Naive thymus-derived CD8-positive, alpha-beta T cell (primary cell): ENCODE measurements around the gene TAP2. TPM values are rescaled to one million over a fixed set of nuclear protein-coding genes. Genes with fewer than 3 reads are reported as not detected.

Source experiments
- ATAC-seq, 2 donors: fragments of 150-1000 bp; cut with Tn5 transposase in 1 of 2; sonication (Bioruptor Pico), chemical (Tn5 transposase) in 1 of 2; 1 replicate in 1 of 2; 2 replicates in 1 of 2; pipeline ENCODE4 v1.10.0; 2021; ENCODE audit warnings: mild to moderate bottlenecking in 2 of 2, moderate library complexity in 2 of 2
- POLR2A ChIA-PET: fragments of 350-600 bp; sonication (Branson Sonifier 250); formaldehyde crosslinking; loops from one replicate; lab custom pipeline; 2021; ENCODE audit warnings: antibody characterized with exemption; lab: Charles Lee
- DNase-seq, 10 donors: peaks; one replicate each; pipeline versions ENCODE4 v3.0.0 to v3.0.0-alpha.2; 2020 to 2022
- H3K27ac Mint-ChIP-seq, 10 donors: one replicate each; pipeline ENCODE4 v1.8.0; 2020 to 2022; ENCODE audit warnings: mild to moderate bottlenecking in 10 of 10, mixed read lengths in 10 of 10, moderate library complexity in 4 of 10, inconsistent platforms in 1 of 10
- H3K27me3 Mint-ChIP-seq, 5 donors: one replicate each; pipeline ENCODE4 v1.8.0; 2021 to 2022; ENCODE audit warnings: mixed read lengths in 5 of 5
- H3K36me3 Mint-ChIP-seq, 3 donors: one replicate each; pipeline ENCODE4 v1.8.0; 2020 to 2022; ENCODE audit warnings: mixed read lengths in 3 of 3, mild to moderate bottlenecking in 2 of 3, inconsistent platforms in 1 of 3
- H3K4me1 Mint-ChIP-seq, 4 donors: one replicate each; pipeline ENCODE4 v1.8.0; 2021 to 2022; ENCODE audit warnings: mixed read lengths in 4 of 4
- H3K4me3 Mint-ChIP-seq, 10 donors: one replicate each; pipeline ENCODE4 v1.8.0; 2020 to 2022; ENCODE audit warnings: mild to moderate bottlenecking in 10 of 10, mixed read lengths in 10 of 10, moderate library complexity in 6 of 10, inconsistent platforms in 1 of 10
- H3K9me3 Mint-ChIP-seq, 9 donors: one replicate each; pipeline ENCODE4 v1.8.0; 2020 to 2022; ENCODE audit warnings: mixed read lengths in 9 of 9, mild to moderate bottlenecking in 3 of 9, inconsistent platforms in 1 of 9, moderate library complexity in 1 of 9
- polyA plus RNA-seq, 3 donors: library from polyadenylated mRNA; unstranded; fragments of 300-500 nt; fragmentation: Illumina TruSeq; gene quantifications; one replicate each; pipeline ENCODE4 v1.2.3, GENCODE V29; 2021
- total RNA-seq, 8 experiments: library from RNA in 2 of 8; stranded (reverse) in 2 of 8; gene quantifications; one replicate each; pipeline ENCODE4 v1.2.3 and lab custom pipeline; 2021 to 2026

TAP2 gene
- total and polyA plus RNA-seq, 5 experiments from 2014 or later: 24.2 to 117 (median 36.6) TPM

- peaks cover 44 to 79% (median 69%) of the 10 kb centered on the region in 3 donors for H3K36me3 Mint-ChIP-seq
- H3K4me1 Mint-ChIP-seq: peaks cover 54 to 90% (median 81%) of the 10 kb centered on the region in 4 donors
- peak within 1 kb of the TSS; percentile 92 to 100 (median 98) for H3K4me3 Mint-ChIP-seq
- no peaks in the 10 kb centered on the region for H3K9me3 Mint-ChIP-seq
- POLR2A ChIA-PET: interaction anchor here (0.6 to 10.6 kb wide), 26 partner anchors 12 to 1912 kb away, joined by 3 to 743 read pairs (median 5); partner anchors contain the start of genes B3GALT4, BRD2, GPSM3 and HLA-DMA
- peak within 1 kb of the TSS; percentile 98 to 100 (median 100) for H3K27ac Mint-ChIP-seq
- peak; percentile 74 to 81 for ATAC-seq
- DNase-seq: peak; percentile 85 to 99 (median 98)
- no peaks in the 10 kb centered on the region for H3K27me3 Mint-ChIP-seq
Measured at GRCh38 chr6:32843979-32844838, 5.7 kb upstream of the TAP2 start, which contains the start of gene PSMB8. PSMB8 (minus strand) TSS chr6:32844047; CDS start chr6:32843996, 51 bp downstream.

- DNase-seq: no peak
- peaks cover 37 to 72% (median 61%) of the 10 kb centered on the region in 3 donors for H3K36me3 Mint-ChIP-seq
- H3K27ac Mint-ChIP-seq: peak overlapping the region; percentile 98 to 100 (median 100)
- H3K4me1 Mint-ChIP-seq: peaks cover 49 to 90% (median 77%) of the 10 kb centered on the region in 4 donors
- POLR2A ChIA-PET: interaction anchor here (0.8 to 10.6 kb wide), 12 partner anchors 7 to 1348 kb away, joined by 3 to 743 read pairs (median 12); partner anchors contain the start of genes BRD2, HLA-DMA, HLA-DMB and PSMB9
- ATAC-seq: no peak
- peak overlapping the region; percentile 92 to 100 (median 98) for H3K4me3 Mint-ChIP-seq
- no peaks in the 10 kb centered on the region for H3K27me3 Mint-ChIP-seq
- H3K9me3 Mint-ChIP-seq: no peaks in the 10 kb centered on the region
Measured at GRCh38 chr6:32843331-32843978, 4.9 kb upstream of the TAP2 start.

- POLR2A ChIA-PET: interaction anchor here (0.5 to 10.6 kb wide), 7 partner anchors 8 to 647 kb away, joined by 3 to 743 read pairs (median 15); partner anchors contain the start of genes BRD2, HLA-DMA, PSMB9 and TAP1
- ATAC-seq (no peak), DNase-seq (no peak)
- H3K27me3 Mint-ChIP-seq: no peaks in the 10 kb centered on the region
- H3K4me1 Mint-ChIP-seq: peaks cover 41 to 83% (median 72%) of the 10 kb centered on the region in 4 donors
- H3K9me3 Mint-ChIP-seq: no peaks in the 10 kb centered on the region
- peak overlapping the region; percentile 98 to 100 (median 100) for H3K27ac Mint-ChIP-seq
- peaks cover 31 to 64% (median 53%) of the 10 kb centered on the region in 3 donors for H3K36me3 Mint-ChIP-seq
- peak overlapping the region; percentile 92 to 100 (median 98) for H3K4me3 Mint-ChIP-seq
Measured at GRCh38 chr6:32842690-32843089, 4.2 kb upstream of the TAP2 start.

DNA sequence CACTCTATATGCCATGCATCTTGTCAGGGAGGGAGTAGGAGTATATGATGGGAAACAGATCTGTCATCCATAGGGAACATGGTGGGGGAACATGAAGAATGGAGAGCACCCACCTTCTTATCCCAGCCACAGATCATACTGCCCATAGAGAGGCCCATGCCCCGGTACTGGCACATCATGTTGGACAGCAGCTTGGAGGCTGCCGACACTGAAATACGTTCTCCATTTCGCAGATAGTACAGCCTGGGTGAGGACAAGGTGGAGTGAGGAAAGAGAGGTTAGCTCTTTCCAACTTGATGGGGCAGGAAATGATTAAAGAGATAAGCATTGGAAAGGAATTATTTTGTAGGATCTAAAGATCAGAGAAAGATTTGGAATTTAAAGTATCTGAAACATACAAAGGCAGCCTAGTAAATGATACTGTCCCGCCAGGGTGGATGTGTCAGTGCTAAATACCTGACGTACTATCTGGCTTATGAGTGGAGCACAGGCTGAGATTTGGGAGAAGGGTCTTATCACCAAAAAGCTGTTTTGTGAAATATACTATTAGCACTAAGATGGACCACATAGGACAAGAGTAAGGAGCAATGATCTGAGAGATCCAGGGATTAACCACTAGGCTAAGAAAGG is 3.6 kb upstream of the TAP2 start:
- POLR2A ChIA-PET: interaction anchor here (0.5 to 10.6 kb wide), 7 partner anchors 8 to 647 kb away, joined by 3 to 743 read pairs (median 15); partner anchors contain the start of genes BRD2, PSMB9 and TAP1
- DNase-seq: no peak
- peak overlapping the region; percentile 71 to 100 (median 99) for H3K27ac Mint-ChIP-seq
- peaks cover 27 to 61% (median 48%) of the 10 kb centered on the region in 3 donors for H3K36me3 Mint-ChIP-seq
- no peak for ATAC-seq
- H3K9me3 Mint-ChIP-seq: no peaks in the 10 kb centered on the region
- H3K4me1 Mint-ChIP-seq: peaks cover 40 to 83% (median 72%) of the 10 kb centered on the region in 4 donors
- H3K4me3 Mint-ChIP-seq: peak overlapping the region; percentile 92 to 100 (median 98)
- H3K27me3 Mint-ChIP-seq: no peaks in the 10 kb centered on the region

GRCh38 chr6:32840604-32841246 is 2.2 kb upstream of the TAP2 start:
- no peak for ATAC-seq
- Mint-ChIP-seq H3K4me1 (peaks cover 46 to 83% (median 74%) of the 10 kb centered on the region in 4 donors), H3K27ac (peak overlapping the region; percentile 87 to 100 (median 98)), H3K9me3 (no peaks in the 10 kb centered on the region), H3K4me3 (peak overlapping the region; percentile 41 to 99 (median 94)), H3K36me3 (peaks cover 22 to 60% (median 34%) of the 10 kb centered on the region in 3 donors), H3K27me3 (no peaks in the 10 kb centered on the region)
- peak in 6 of 10 donors; percentile 35 to 56 (median 41) for DNase-seq
- POLR2A ChIA-PET: interaction anchor here (0.6 to 10.6 kb wide), 6 partner anchors 10 to 569 kb away, joined by 3 to 743 read pairs (median 94); partner anchors contain the start of genes BRD2, PSMB9 and TAP1

- no peaks in the 10 kb centered on the region for H3K9me3 Mint-ChIP-seq
- H3K4me1 Mint-ChIP-seq: peaks cover 48 to 85% (median 83%) of the 10 kb centered on the region in 4 donors
- DNase-seq: no peak
- ATAC-seq: no peak
- H3K4me3 Mint-ChIP-seq: peak overlapping the region in 5 of 10 donors; percentile 24 to 99 (median 91)
- no peaks in the 10 kb centered on the region for H3K27me3 Mint-ChIP-seq
- peaks cover 11 to 63% (median 25%) of the 10 kb centered on the region in 3 donors for H3K36me3 Mint-ChIP-seq
- POLR2A ChIA-PET: interaction anchor here (0.6 to 10.6 kb wide), 11 partner anchors 11 to 410 kb away, joined by 3 to 743 read pairs (median 11); partner anchors contain the start of genes BRD2, PSMB9 and TAP1
- peak overlapping the region in 9 of 10 donors; percentile 89 to 100 (median 98) for H3K27ac Mint-ChIP-seq
Measured at GRCh38 chr6:32839356-32839755, 817 bp upstream of the TAP2 start.

DNA sequence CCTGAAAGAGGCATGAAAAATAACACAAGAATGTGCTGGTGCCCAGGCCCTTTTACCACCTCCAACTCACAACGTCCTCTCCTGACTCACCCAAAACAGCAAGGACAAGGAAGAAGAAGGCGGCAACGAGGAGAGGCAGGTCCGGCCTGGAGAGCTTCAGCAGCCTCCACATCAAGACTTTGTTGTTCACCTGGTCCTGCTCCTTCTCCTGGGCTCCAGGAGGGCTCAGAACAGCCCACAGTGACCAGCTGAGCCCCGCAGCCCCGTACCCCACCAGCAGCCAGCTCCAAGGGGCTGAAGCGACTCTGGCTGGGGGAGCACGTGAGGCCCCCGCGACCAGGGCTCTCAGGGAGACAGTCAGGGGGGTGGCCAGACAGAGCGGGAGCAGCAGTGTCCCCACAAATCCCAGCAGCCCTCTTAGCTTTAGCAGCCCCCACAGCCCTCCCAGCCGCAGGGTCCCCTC is 857 bp downstream of the TAP2 start:
- peak overlapping the region; percentile 75 to 98 (median 92) for H3K4me3 Mint-ChIP-seq
- DNase-seq: no peak

DNA sequence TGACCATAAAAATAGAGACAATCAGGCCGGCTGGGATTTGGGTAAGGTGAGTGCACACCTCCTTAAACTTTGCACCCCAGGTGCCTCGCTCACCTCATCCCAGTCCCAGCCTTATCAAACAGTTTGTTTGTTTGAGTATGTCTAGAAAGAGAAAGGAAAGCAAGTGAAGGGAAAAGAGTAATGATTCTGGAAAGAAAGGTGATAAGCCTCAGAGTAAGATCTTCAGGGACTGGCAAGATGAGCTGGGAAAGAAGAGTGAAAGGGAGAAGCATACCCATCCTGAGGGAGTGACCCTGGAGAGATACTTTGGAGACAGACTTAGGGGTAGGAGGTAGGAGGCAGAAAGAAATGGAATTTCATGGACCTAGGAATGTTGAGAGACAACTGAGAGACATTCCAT is 1.7 kb downstream of the TAP2 start:
- no peak for DNase-seq
- Mint-ChIP-seq H3K27ac (peak overlapping the region; percentile 83 to 100 (median 98)), H3K27me3 (no peaks in the 10 kb centered on the region), H3K9me3 (no peaks in the 10 kb centered on the region), H3K4me1 (peaks cover 42 to 91% (median 84%) of the 10 kb centered on the region in 4 donors), H3K4me3 (peak overlapping the region; percentile 75 to 98 (median 92)), H3K36me3 (peaks cover 8 to 73% (median 16%) of the 10 kb centered on the region in 3 donors)
- POLR2A ChIA-PET: interaction anchor here (2.2 to 10.6 kb wide), 4 partner anchors 9 to 135 kb away, joined by 10 to 743 read pairs (median 250); partner anchors contain the start of genes BRD2, PSMB9 and TAP1
- ATAC-seq: no peak

More for the DNA sequence above, 857 bp downstream of the TAP2 start:
- POLR2A ChIA-PET: interaction anchor here (0.8 to 10.6 kb wide), 14 partner anchors 8 to 1297 kb away, joined by 3 to 743 read pairs (median 8); partner anchors contain the start of genes BRD2, HLA-DOB, PSMB9 and TAP1
- Mint-ChIP-seq H3K27ac (peak overlapping the region; percentile 84 to 100 (median 98)), H3K4me1 (peaks cover 46 to 93% (median 89%) of the 10 kb centered on the region in 4 donors), H3K9me3 (no peaks in the 10 kb centered on the region), H3K27me3 (no peaks in the 10 kb centered on the region), H3K36me3 (peaks cover 13 to 73% (median 23%) of the 10 kb centered on the region in 3 donors)
- ATAC-seq: no peak

- Mint-ChIP-seq H3K36me3 (peaks cover 7 to 73% (median 20%) of the 10 kb centered on the region in 3 donors), H3K4me1 (peaks cover 38 to 82% (median 76%) of the 10 kb centered on the region in 4 donors), H3K27ac (peak overlapping the region in 9 of 10 donors; percentile 15 to 100 (median 75)), H3K9me3 (no peaks in the 10 kb centered on the region), H3K27me3 (no peaks in the 10 kb centered on the region), H3K4me3 (peak overlapping the region in 7 of 10 donors; percentile 7 to 54 (median 12))
- POLR2A ChIA-PET: interaction anchor here (1.2 kb wide), 1 partner anchor 33 kb away, joined by 3 read pairs; no protein-coding TSS in a partner anchor
- DNase-seq (no peak), ATAC-seq (no peak)
Measured at GRCh38 chr6:32835167-32835893, 3.2 kb downstream of the TAP2 start.

GRCh38 chr6:32833664-32834063 is 4.9 kb downstream of the TAP2 start:
- DNase-seq: no peak

More at GRCh38 chr6:32833664-32834063, 4.9 kb downstream of the TAP2 start:
- Mint-ChIP-seq H3K27me3 (no peaks in the 10 kb centered on the region), H3K4me3 (no peak overlapping the region), H3K36me3 (peaks cover 7 to 86% (median 25%) of the 10 kb centered on the region in 3 donors), H3K4me1 (peaks cover 35 to 79% (median 63%) of the 10 kb centered on the region in 4 donors), H3K27ac (peak overlapping the region in 7 of 10 donors; percentile 13 to 75 (median 22)), H3K9me3 (no peaks in the 10 kb centered on the region)
- POLR2A ChIA-PET: interaction anchor here (1.5 kb wide), 1 partner anchor 139 kb away, joined by 3 read pairs; no protein-coding TSS in a partner anchor
- no peak for ATAC-seq
